ENCODE data around the gene COL1A1.

DNA sequence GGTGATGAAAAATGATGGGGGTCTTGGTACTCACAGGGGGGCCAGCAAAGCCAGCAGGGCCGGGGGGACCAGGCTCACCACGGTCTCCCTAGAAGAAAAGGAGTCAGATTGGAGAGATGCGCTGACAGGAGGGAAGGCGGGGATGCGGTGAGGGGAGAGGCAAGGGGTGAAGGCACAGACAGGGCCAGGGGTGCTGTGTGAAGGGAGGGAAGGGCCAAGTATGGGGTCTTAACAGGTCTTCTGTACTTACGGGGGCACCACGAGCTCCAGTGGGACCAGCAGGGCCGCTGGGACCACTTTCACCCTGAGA is 11.2 kb downstream of the COL1A1 start:
- TF ChIP-seq, protein P1, sequence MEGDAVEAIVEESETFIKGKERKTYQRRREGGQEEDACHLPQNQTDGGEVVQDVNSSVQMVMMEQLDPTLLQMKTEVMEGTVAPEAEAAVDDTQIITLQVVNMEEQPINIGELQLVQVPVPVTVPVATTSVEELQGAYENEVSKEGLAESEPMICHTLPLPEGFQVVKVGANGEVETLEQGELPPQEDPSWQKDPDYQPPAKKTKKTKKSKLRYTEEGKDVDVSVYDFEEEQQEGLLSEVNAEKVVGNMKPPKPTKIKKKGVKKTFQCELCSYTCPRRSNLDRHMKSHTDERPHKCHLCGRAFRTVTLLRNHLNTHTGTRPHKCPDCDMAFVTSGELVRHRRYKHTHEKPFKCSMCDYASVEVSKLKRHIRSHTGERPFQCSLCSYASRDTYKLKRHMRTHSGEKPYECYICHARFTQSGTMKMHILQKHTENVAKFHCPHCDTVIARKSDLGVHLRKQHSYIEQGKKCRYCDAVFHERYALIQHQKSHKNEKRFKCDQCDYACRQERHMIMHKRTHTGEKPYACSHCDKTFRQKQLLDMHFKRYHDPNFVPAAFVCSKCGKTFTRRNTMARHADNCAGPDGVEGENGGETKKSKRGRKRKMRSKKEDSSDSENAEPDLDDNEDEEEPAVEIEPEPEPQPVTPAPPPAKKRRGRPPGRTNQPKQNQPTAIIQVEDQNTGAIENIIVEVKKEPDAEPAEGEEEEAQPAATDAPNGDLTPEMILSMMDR (IDR thresholded peaks at IDR 0.05) = no peak
- TF ChIP-seq POLR2A (IDR thresholded peaks at IDR 0.05) = no peak
- TF ChIP-seq EP300 (IDR thresholded peaks at IDR 0.05) = no peak

Measured in ovary (tissue), 3 donors.